ENCODE data around the gene SLC44A5.

DNA sequence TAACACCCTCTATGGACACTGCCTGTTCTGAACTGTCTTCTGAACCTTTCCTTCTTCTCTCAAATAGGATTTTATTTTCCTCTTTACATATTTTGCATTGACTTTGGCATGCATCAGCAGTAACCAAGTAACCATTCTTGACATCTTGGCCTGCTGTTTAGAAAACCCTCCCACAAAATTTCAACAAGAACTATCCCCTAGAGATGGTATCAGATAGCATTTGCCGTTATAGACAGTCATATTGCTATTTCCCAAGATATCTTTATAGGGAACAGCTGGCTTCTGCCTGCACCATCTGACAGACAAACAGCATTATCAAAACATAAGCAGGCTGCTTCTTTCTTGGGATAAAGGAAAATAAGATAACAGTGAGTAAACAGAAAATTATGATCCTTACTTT lies 422.0 kb downstream of the SLC44A5 start:
- TF ChIP-seq CTCF (IDR thresholded peaks at IDR 0.05) (no peak), POLR2A (IDR thresholded peaks at IDR 0.05) (no peak)
